Keratinocyte (primary cell): ENCODE data around the gene SLC29A1. TPM values are rescaled to one million over a fixed set of nuclear protein-coding genes. Genes with fewer than 3 reads are reported as not detected.

Source experiments
- DNase-seq: peaks from one replicate; pipeline ENCODE4 v3.0.0-alpha.2; 2011; ENCODE audit warnings: low read depth, missing footprints, low spot score
- FAIRE-seq: peaks from 2 replicates; lab custom pipeline; 2011; peaks lifted over from hg19 to GRCh38; lab: Jason Lieb, UNC
- H2AFZ ChIP-seq: 2 replicates; pipeline ENCODE4 v1.6.0; 2012; ENCODE audit warnings: low read length, control low read depth, inconsistent platforms; ENCODE audit not compliant: control insufficient read depth
- H3K27ac ChIP-seq: 2 replicates; pipeline ENCODE4 v1.5.1; 2011; ENCODE audit warnings: low read length; ENCODE audit not compliant: control insufficient read depth, insufficient read depth
- H3K27me3 ChIP-seq: 3 replicates; pipeline ENCODE4 v1.6.0; 2011; ENCODE audit warnings: low read length; ENCODE audit not compliant: control insufficient read depth, insufficient read depth; ENCODE audit errors: extremely low read depth
- H3K36me3 ChIP-seq, 2 experiments: 2 replicates in 1 of 2; 3 replicates in 1 of 2; pipeline ENCODE4 v1.5.1; 2011; ENCODE audit warnings: low read length in 2 of 2, mild to moderate bottlenecking in 1 of 2; ENCODE audit not compliant: control insufficient read depth in 2 of 2, insufficient read depth in 2 of 2; ENCODE audit errors: extremely low read depth in 1 of 2
- H3K4me1 ChIP-seq: 3 replicates; pipeline ENCODE4 v1.5.1; 2011; ENCODE audit warnings: low read length; ENCODE audit not compliant: control insufficient read depth, insufficient read depth; ENCODE audit errors: extremely low read depth
- H3K4me2 ChIP-seq: 3 replicates; pipeline ENCODE4 v1.6.0; 2011; ENCODE audit warnings: low read depth, low read length; ENCODE audit not compliant: control insufficient read depth, insufficient read depth; ENCODE audit errors: extremely low read depth
- H3K4me3 ChIP-seq, 3 experiments: fragments of 200-600 bp in 1 of 3; sonication (generic) in 1 of 3; 2 replicates in 2 of 3; 3 replicates in 1 of 3; pipeline ENCODE4 v1.5.1; 2011 to 2016; ENCODE audit warnings: low read length in 3 of 3, mild to moderate bottlenecking in 3 of 3, control low read depth in 2 of 3, inconsistent platforms in 1 of 3, low read depth in 1 of 3, mixed read lengths in 1 of 3, mixed run types in 1 of 3, moderate library complexity in 1 of 3; ENCODE audit not compliant: control insufficient read depth in 2 of 3, insufficient read depth in 2 of 3; ENCODE audit errors: extremely low read depth in 1 of 3
- H3K79me2 ChIP-seq: 2 replicates; pipeline ENCODE4 v1.6.0; 2012; ENCODE audit warnings: low read length; ENCODE audit not compliant: control insufficient read depth, insufficient read depth
- H3K9ac ChIP-seq: 3 replicates; pipeline ENCODE4 v1.6.0; 2011; ENCODE audit warnings: low read length; ENCODE audit not compliant: control insufficient read depth, insufficient read depth; ENCODE audit errors: extremely low read depth
- H3K9me1 ChIP-seq: 3 replicates; pipeline ENCODE4 v1.6.0; 2011; ENCODE audit warnings: low read length; ENCODE audit not compliant: control insufficient read depth, insufficient read depth; ENCODE audit errors: extremely low read depth
- H3K9me3 ChIP-seq: 2 replicates; pipeline ENCODE4 v1.5.1; 2012; ENCODE audit warnings: low read depth, low read length; ENCODE audit not compliant: control insufficient read depth
- H4K20me1 ChIP-seq: 3 replicates; pipeline ENCODE4 v1.6.0; 2011; ENCODE audit warnings: low read length; ENCODE audit not compliant: control insufficient read depth, insufficient read depth; ENCODE audit errors: extremely low read depth
- CTCF ChIP-seq, 3 experiments: IDR thresholded peaks in 1 of 3; conservative IDR thresholded peaks in 1 of 3; optimal IDR thresholded peaks in 1 of 3; 2 replicates in 2 of 3; 3 replicates in 1 of 3; pipeline versions ENCODE3 to v1.5.1; 2011; ENCODE audit warnings: low read length in 3 of 3, mild to moderate bottlenecking in 3 of 3, moderate library complexity in 2 of 3, control low read depth in 1 of 3, inconsistent platforms in 1 of 3; ENCODE audit not compliant: insufficient read depth in 2 of 3; ENCODE audit errors: extremely low read depth in 1 of 3
- EZH2 ChIP-seq: IDR thresholded peaks from one replicate; pipeline ENCODE4 v1.6.1; 2012; ENCODE audit warnings: inconsistent platforms, mild to moderate bottlenecking, low read length, moderate library complexity
- dilution Hi-C: fragments of 300-500 bp; cut with MboI; formaldehyde crosslinking; loops from one replicate; pipeline ENCODE4 v1.7.0; 2020; ENCODE audit warnings: low sequenced_read_pairs; ENCODE audit not compliant: extremely low pct_ligation_motif_present
- polyA minus RNA-seq, 3 experiments: library from RNA; depleted of rRNA, polyadenylated mRNA; stranded (reverse); fragments of >200 nt; gene quantifications; 1 replicate in 1 of 3; 2 replicates in 1 of 3; 3 replicates in 1 of 3; pipeline ENCODE4 v1.2.3, GENCODE V29; 2011
- polyA plus RNA-seq, 5 experiments: library from polyadenylated mRNA; depleted of rRNA in 3 of 5; stranded (reverse) in 3 of 5; stranded (forward) in 1 of 5; unstranded in 1 of 5; fragments of >200 nt; gene quantifications; 1 replicate in 1 of 5; 2 replicates in 3 of 5; 3 replicates in 1 of 5; pipeline versions ENCODE4 v1.2.1 to v1.2.3, GENCODE V29; 2011 to 2012; ENCODE audit warnings: missing spikeins in 2 of 5, low read depth in 1 of 5, low replicate concordance in 1 of 5

Gene SLC29A1
- polyA plus RNA-seq (51.0 to 69.8 TPM (median 55.3 TPM) in 3 replicates), polyA minus RNA-seq (78.3 to 107 TPM (median 93.2 TPM) in 3 replicates)
- polyA plus RNA-seq (2011; ENCODE audit: low read depth) = 5.1 TPM
- 29.3 and 31.8 TPM in 2 replicates for polyA plus RNA-seq (2011; cell fraction: cytosol; rRNA removed)
- 81.3 and 83.5 TPM in 2 replicates for polyA plus RNA-seq (2011; cell fraction: nucleus; rRNA removed)
- polyA plus RNA-seq (2012; ENCODE audit: low replicate concordance) = 21.2 and 44.8 TPM in 2 replicates
- polyA minus RNA-seq (2011; cell fraction: cytosol; rRNA and poly(A)+ RNA removed) = 54.3 TPM
- polyA minus RNA-seq (2011; cell fraction: nucleus; rRNA and poly(A)+ RNA removed) = 31.4 and 37.5 TPM in 2 replicates

GRCh38 chr6:44223319-44224028 is at the start of gene SLC29A1:
Gene SLC29A1 (plus strand): TSS chr6:44223595. CDS start chr6:44227314, 3,719 bp downstream.
- dilution Hi-C loops = no loop called here
- peak within 1 kb of the TSS; percentile 13 for H3K27ac ChIP-seq
- H3K27me3 ChIP-seq = no peaks in the 10 kb centered on the region
- no peaks in the 10 kb centered on the region for H3K9me1 ChIP-seq
- peak within 1 kb of the TSS; percentile 88 for H2AFZ ChIP-seq
- peak within 1 kb of the TSS; percentile 60 to 88 (median 82) for H3K4me3 ChIP-seq
- FAIRE-seq (no peak), DNase-seq (no peak)
- peak within 1 kb of the TSS; percentile 89 for H3K4me2 ChIP-seq
- peaks cover 22% of the 10 kb centered on the region for H3K79me2 ChIP-seq
- H3K4me1 ChIP-seq = peaks cover 46% of the 10 kb centered on the region
- TF ChIP-seq EZH2 (no peak), CTCF (optimal IDR thresholded peaks at IDR 0.05 in 1 of 3, IDR thresholded peaks at IDR 0.05 in 1 of 3, conservative IDR thresholded peaks at IDR 0.05 in 1 of 3; ENCODE audit: extremely low read depth in 1 of 3, insufficient read depth in 2 of 3, low read length in 3 of 3) (no peak)
- peaks cover 4 to 7% of the 10 kb centered on the region in 2 experiments for H3K36me3 ChIP-seq
- no peaks in the 10 kb centered on the region for H3K9me3 ChIP-seq
- peak within 1 kb of the TSS; percentile 58 for H3K9ac ChIP-seq
- H4K20me1 ChIP-seq = no peaks in the 10 kb centered on the region

GRCh38 chr6:44176130-44176761 is 47.1 kb upstream of the SLC29A1 start:
- Histone ChIP-seq H3K27ac (no peak overlapping the region), H3K4me3 (no peak overlapping the region), H3K27me3 (no peaks in the 10 kb centered on the region), H2AFZ (no peak overlapping the region), H3K9ac (no peak overlapping the region), H3K79me2 (no peaks in the 10 kb centered on the region), H3K9me1 (no peaks in the 10 kb centered on the region), H3K9me3 (peaks cover 3% of the 10 kb centered on the region), H4K20me1 (no peaks in the 10 kb centered on the region), H3K4me1 (peaks cover 16% of the 10 kb centered on the region), H3K36me3 (no peaks in the 10 kb centered on the region), H3K4me2 (no peak overlapping the region)
- no peak for FAIRE-seq
- dilution Hi-C loops = no loop called here
- TF ChIP-seq EZH2 = no peak
- no peak for TF ChIP-seq CTCF (optimal IDR thresholded peaks at IDR 0.05 in 1 of 3, IDR thresholded peaks at IDR 0.05 in 1 of 3, conservative IDR thresholded peaks at IDR 0.05 in 1 of 3; ENCODE audit: extremely low read depth in 1 of 3, insufficient read depth in 2 of 3, low read length in 3 of 3)
- no peak for DNase-seq
